Measurements from ENCODE around the gene DENND5B.
A peak's percentile ranks its signal among the peaks of the same experiment; 100 is the strongest.
"Not testable (repeated sequence)": the region's sequence is repeated elsewhere in the genome, so short reads cannot be mapped to it uniquely, and the experiment has no call there.

The DENND5B gene

DNA sequence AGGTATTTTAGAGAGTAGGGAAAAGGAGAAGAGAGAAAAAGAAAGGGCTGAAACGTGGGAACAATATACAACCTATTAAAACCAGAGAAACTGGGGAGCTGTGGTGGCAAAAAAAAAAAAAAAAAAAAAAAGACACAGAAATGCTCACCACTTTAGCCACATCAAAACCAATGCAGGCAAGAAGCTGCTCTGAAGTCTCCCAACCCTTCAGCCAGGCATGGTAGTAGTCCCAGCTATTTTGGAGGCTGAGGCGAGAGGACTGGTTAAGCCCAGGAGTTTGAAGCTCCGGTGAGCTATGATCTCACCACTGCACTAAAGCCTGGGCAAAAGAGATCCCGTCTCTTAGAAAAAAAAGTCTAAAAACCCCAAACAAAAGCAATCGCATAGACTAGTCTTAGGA lies 33.2 kb downstream of the DENND5B start:
- DNase-seq (ENCODE audit: low read depth), result no peak

DNA sequence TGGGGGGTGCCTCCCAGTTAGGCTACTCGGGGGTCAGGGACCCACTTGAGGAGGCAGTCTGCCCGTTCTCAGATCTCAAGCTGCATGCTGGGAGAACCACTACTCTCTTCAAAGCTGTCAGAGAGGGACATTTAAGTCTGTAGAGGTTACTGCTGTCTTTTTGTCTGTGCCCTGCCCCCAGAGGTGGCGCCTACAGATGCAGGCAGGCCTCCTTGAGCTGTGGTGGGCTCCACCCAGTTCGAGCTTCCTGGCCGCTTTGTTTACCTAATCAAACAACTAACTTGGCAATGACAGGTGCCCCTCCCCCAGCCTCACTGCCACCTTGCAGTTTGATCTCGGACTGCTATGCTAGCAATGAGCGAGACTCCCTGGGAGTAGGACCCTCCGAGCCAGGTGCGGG lies 35.5 kb downstream of the DENND5B start:
- DNase-seq (ENCODE audit: low read depth), result not testable (repeated sequence)

DNA sequence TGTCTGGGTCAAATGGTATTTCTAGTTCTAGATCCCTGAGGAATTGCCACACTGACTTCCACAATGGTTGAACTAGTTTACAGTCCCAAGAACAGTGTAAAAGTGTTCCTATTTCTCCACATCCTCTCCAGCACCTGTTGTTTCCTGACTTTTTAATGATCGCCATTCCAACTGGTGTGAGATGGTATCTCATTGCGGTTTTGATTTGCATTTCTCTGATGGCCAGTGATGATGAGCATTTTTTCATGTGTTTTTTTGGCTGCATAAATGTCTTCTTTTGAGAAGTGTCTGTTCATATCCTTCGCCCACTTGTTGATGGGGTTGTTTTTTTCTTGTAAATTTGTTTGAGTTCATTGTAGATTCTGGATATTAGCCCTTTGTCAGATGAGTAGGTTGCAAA lies 40.3 kb downstream of the DENND5B start:
- not testable (repeated sequence) for DNase-seq (ENCODE audit: low read depth)

GRCh38 chr12:31536672-31537071 lies 54.3 kb downstream of the DENND5B start:
- DNase-seq (ENCODE audit: low read depth), result no peak

- DNase-seq (ENCODE audit: low read depth), result no peak
Measured at GRCh38 chr12:31533470-31533869, 57.5 kb downstream of the DENND5B start.

- DNase-seq (ENCODE audit: low read depth), result no peak
Measured at GRCh38 chr12:31531893-31532292, 59.0 kb downstream of the DENND5B start.

GRCh38 chr12:31528095-31528494 lies 62.8 kb downstream of the DENND5B start:
- DNase-seq (ENCODE audit: low read depth), result no peak

GRCh38 chr12:31527083-31527482 lies 63.9 kb downstream of the DENND5B start:
- no peak for DNase-seq (ENCODE audit: low read depth)

DNA sequence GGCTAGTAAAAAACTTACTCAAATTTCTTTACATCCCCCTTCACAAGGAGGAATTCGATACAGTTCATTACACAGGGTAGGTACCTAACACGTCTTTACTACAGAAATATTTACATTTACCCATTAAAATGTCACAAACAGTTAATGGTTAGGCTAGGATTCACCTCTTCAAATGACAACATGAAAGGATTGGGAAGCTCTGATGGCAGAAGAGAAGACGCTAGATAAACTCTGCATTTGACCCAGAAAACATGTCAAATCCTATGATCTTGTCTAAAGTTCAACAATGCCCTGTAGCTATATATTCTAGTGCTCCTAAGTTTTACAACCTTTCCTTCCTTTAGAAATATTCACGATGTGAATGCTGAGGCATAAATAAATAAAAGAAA lies 64.8 kb downstream of the DENND5B start:
- DNase-seq (ENCODE audit: low read depth), result no peak

DNA sequence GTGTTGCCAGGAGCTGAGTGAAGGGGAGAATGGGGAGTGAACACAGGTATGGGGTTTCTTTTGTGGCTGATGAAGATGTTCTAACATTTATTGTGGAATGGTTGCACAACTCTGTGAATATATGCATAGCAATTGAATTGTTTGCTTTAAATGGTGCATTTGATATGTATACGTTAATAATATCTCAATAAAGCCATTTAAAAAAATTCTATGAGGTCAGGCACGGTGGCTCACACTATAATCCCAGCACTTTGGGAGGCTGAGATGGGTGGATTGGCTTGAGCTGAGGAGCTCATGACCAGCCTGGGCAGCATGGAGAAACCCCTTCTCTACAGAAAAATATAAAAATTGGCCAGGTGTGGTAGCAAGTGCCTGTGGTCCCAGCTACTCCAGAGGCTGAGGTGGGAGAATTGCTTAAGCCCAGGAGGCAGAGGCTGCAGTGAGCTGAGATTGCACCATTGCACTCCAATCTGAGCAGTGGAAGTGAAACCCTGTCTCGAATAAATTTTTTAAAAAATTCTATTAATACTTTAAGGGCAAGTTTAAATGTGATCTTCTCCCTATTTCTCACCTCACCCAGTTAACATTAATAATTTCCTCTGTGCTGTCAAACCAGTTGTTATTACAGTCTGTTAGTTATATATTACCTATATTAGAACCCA lies 65.3 kb downstream of the DENND5B start:
- no peak for DNase-seq (ENCODE audit: low read depth)

DNA sequence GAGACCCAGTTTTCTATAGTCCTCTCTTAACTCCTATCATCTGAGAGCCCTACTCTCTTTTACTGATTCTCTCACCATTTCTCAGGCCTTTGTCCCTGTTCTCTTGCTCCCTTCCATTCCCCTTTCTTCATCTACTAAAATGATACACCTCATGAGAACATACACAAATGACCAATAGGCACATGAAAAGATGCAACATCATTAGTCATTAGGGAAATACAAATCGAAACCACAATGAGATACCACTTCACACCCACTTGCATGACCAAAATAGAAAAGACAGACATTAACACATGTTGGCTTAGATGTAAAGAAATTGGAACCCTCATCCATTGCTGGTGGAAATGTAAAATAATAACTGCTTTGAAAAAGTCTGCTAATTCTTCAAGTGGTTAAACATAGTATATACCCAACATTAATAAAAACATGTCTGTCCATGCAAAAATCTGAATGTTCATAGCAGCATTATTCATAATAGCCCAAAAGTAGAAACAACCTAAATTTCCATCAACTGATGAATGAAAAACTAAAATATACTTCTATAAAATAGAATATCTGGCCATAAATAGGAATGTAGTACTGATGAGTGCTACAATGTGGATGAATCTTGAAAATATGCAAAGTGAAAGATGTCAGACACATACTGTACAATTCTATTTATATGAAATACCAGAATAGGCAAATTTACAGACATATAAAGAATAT lies 66.0 kb downstream of the DENND5B start:
- no peak for DNase-seq (ENCODE audit: low read depth)

DNA sequence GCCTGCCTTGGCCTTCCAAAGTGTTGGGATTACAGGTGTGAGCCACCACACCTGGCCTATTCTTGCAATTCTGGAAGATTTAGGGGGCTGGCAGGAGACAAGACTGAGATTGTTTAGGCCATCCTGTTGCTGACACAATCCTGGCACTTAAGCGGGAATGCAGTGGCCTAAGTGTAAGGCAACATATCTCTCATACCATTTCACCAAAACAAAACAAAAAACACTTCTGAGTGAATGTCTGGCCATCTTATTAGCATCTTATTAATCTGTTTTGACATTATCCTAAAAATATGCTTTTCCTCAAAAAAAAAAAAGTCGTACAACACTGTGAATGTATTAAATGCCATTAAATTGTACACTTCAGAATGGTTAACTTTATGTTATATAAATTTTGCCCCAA lies 67.6 kb downstream of the DENND5B start:
- DNase-seq (ENCODE audit: low read depth), result no peak

DNA sequence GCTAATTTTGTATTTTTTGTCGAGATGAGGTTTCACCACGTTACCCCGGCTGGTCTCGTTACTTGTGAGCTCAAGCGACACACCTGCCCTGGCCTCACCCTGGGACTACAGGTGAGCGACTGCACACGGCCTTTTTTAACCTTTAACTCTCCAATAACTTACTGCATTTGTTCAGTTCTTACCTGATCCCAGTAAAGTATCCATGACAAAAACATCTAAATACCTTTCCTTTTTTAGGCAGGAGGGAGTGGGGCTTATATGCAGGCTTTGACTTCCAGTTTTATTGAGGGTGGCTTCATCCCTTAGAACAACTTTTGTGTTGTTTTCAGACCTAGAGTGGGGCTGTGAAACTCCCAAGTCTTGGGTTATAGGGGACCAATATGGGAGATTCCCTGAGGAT lies 68.3 kb downstream of the DENND5B start:
- DNase-seq (ENCODE audit: low read depth), result no peak

- no peak for DNase-seq (ENCODE audit: low read depth)
Measured at GRCh38 chr12:31521964-31522363, 69.0 kb downstream of the DENND5B start.

DNA sequence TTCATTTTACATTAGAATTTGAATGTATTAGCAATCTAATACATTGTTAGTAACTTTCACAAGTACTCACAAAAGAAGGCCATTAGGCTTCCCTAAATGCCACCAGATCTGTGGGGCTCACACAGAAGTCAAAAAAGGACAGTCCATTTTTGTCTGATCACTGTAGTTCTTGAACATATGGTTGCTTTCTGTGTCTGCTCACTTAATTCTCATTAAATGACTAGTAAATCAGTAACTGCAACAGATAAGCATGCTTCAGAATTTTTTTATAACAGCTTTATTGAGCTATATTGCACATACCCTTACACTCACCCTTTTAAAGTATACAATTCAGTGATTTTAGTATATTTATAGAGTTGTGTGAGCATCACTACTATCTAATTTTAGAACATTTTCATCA lies 71.4 kb downstream of the DENND5B start:
- no peak for DNase-seq (ENCODE audit: low read depth)

- DNase-seq (ENCODE audit: low read depth), result peak; percentile 99
Measured at GRCh38 chr12:31518680-31519227, 72.2 kb downstream of the DENND5B start.

GRCh38 chr12:31517994-31518393 lies 72.9 kb downstream of the DENND5B start:
- no peak for DNase-seq (ENCODE audit: low read depth)

- no peak for DNase-seq (ENCODE audit: low read depth)
Measured at GRCh38 chr12:31516702-31517101, 74.2 kb downstream of the DENND5B start.

GRCh38 chr12:31514912-31515311 lies 76.0 kb downstream of the DENND5B start:
- DNase-seq (ENCODE audit: low read depth), result no peak

- DNase-seq (ENCODE audit: low read depth), result no peak
Measured at GRCh38 chr12:31510034-31510433, 80.9 kb downstream of the DENND5B start.

GRCh38 chr12:31508436-31509150 lies 82.3 kb downstream of the DENND5B start:
- DNase-seq (ENCODE audit: low read depth), result no peak

- DNase-seq (ENCODE audit: low read depth), result no peak
Measured at GRCh38 chr12:31507966-31508365, 83.0 kb downstream of the DENND5B start.
